ENCODE data around the gene PTPRN2.

DNA sequence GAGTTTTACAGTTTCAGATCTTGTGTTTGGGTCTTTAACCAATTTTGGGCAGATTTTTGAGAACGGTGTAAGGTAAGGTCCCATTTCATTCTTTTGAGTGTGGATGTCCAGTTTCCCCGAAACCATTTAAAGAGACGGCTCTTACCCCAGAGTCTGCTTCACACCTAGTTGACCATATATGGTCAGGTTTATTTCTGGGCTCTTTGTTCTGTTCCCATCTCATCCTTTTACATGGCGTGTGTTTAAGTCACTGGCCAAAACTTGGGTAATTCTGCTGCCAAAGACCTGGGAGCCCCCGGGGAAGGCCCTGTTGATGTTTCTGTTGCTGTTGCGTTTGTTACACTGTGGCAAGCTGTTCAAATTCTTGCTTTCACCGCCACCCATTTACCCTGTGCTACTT, 120.1 kb downstream of the PTPRN2 start:
- TF ChIP-seq, protein P1, sequence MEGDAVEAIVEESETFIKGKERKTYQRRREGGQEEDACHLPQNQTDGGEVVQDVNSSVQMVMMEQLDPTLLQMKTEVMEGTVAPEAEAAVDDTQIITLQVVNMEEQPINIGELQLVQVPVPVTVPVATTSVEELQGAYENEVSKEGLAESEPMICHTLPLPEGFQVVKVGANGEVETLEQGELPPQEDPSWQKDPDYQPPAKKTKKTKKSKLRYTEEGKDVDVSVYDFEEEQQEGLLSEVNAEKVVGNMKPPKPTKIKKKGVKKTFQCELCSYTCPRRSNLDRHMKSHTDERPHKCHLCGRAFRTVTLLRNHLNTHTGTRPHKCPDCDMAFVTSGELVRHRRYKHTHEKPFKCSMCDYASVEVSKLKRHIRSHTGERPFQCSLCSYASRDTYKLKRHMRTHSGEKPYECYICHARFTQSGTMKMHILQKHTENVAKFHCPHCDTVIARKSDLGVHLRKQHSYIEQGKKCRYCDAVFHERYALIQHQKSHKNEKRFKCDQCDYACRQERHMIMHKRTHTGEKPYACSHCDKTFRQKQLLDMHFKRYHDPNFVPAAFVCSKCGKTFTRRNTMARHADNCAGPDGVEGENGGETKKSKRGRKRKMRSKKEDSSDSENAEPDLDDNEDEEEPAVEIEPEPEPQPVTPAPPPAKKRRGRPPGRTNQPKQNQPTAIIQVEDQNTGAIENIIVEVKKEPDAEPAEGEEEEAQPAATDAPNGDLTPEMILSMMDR (conservative IDR thresholded peaks at IDR 0.05 in 1 of 2, IDR thresholded peaks at IDR 0.05 in 1 of 2; ENCODE audit: extremely low read depth in 1 of 2, insufficient read depth in 1 of 2, low read depth in 1 of 2, low read length in 2 of 2): no peak
- TF ChIP-seq EZH2 (IDR thresholded peaks at IDR 0.05; ENCODE audit: borderline replicate concordance, low read length): no peak

Data from mammary epithelial cell (primary cell).